HS-27A (cell line): Measurements from ENCODE around the gene PI4KA.
A peak's percentile ranks its signal among the peaks of the same experiment; 100 is the strongest.

Experiments used
- DNase-seq: peaks from one replicate; pipeline ENCODE4 v3.0.0-alpha.2; 2012; ENCODE audit warnings: low read depth, missing footprints

Gene PI4KA

GRCh38 chr22:20816559-20816958 is 42.1 kb downstream of the PI4KA start:
- DNase-seq = no peak

- no peak for DNase-seq
Observed at GRCh38 chr22:20815477-20816050, 43.0 kb downstream of the PI4KA start.

GRCh38 chr22:20814221-20814808 is 44.3 kb downstream of the PI4KA start:
- DNase-seq = no peak

- no peak for DNase-seq
Observed at GRCh38 chr22:20813056-20813455, 45.6 kb downstream of the PI4KA start.

GRCh38 chr22:20811971-20812660 is 46.5 kb downstream of the PI4KA start:
- no peak for DNase-seq

GRCh38 chr22:20811171-20811570 is 47.4 kb downstream of the PI4KA start:
- no peak for DNase-seq

- no peak for DNase-seq
Observed at GRCh38 chr22:20810645-20811044, 48.0 kb downstream of the PI4KA start.

- no peak for DNase-seq
Observed at GRCh38 chr22:20809538-20810185, 48.9 kb downstream of the PI4KA start.

- no peak for DNase-seq
Observed at GRCh38 chr22:20808844-20809243, 49.8 kb downstream of the PI4KA start.

- peak; percentile 68 for DNase-seq
Observed at GRCh38 chr22:20807315-20807752, 51.3 kb downstream of the PI4KA start.

- DNase-seq = peak; percentile 26
Observed at GRCh38 chr22:20805972-20806471, 52.6 kb downstream of the PI4KA start.

- DNase-seq = no peak
Observed at GRCh38 chr22:20804650-20805049, 54.0 kb downstream of the PI4KA start.

- DNase-seq = no peak
Observed at GRCh38 chr22:20803696-20804324, 54.8 kb downstream of the PI4KA start.

- no peak for DNase-seq
Observed at GRCh38 chr22:20802922-20803553, 55.6 kb downstream of the PI4KA start.

GRCh38 chr22:20802452-20802851 is 56.2 kb downstream of the PI4KA start:
- no peak for DNase-seq

- DNase-seq = no peak
Observed at GRCh38 chr22:20799449-20799848, 59.2 kb downstream of the PI4KA start.

GRCh38 chr22:20798974-20799373 is 59.6 kb downstream of the PI4KA start:
- no peak for DNase-seq

- DNase-seq = no peak
Observed at GRCh38 chr22:20798218-20798617, 60.4 kb downstream of the PI4KA start.

GRCh38 chr22:20796731-20797130 is 61.9 kb downstream of the PI4KA start:
- no peak for DNase-seq

GRCh38 chr22:20794650-20795413 is 63.8 kb downstream of the PI4KA start:
- no peak for DNase-seq
